H1 (cell line): ENCODE measurements around the gene TNFAIP1. TPM values are rescaled to one million over a fixed set of nuclear protein-coding genes. Genes with fewer than 3 reads are reported as not detected.

Experiments
- CTCF ChIA-PET: fragments of 300-600 bp; sonication (Branson Sonifier 250); formaldehyde crosslinking; loops from one replicate; lab custom pipeline; 2021; ENCODE audit not compliant: partially characterized antibody; lab: Charles Lee
- POLR2A ChIA-PET: fragments of 300-600 bp; sonication (Branson Sonifier 250); formaldehyde crosslinking; loops from one replicate; lab custom pipeline; 2021; ENCODE audit warnings: inconsistent platforms; ENCODE audit not compliant: partially characterized antibody; lab: Charles Lee
- DNase-seq, 2 experiments: peaks; one replicate each; pipeline versions ENCODE4 v3.0.0 to v3.0.0-alpha.2; 2010 to 2022; ENCODE audit warnings: low spot score in 2 of 2, low read depth in 1 of 2, mixed read lengths in 1 of 2
- FAIRE-seq: peaks from 2 replicates; lab custom pipeline; 2011; peaks lifted over from hg19 to GRCh38; lab: Jason Lieb, UNC
- H2AFZ ChIP-seq: 2 replicates; pipeline ENCODE4 v1.8.1; 2012; ENCODE audit warnings: low read length, inconsistent platforms
- H2AK5ac ChIP-seq: 2 replicates; pipeline ENCODE4 v1.6.1; 2013; ENCODE audit warnings: low read depth, low read length
- H2BK120ac ChIP-seq: replicated peaks from 2 replicates; pipeline ENCODE3; 2013; ENCODE audit warnings: low read depth, low read length, inconsistent platforms
- H2BK12ac ChIP-seq: 2 replicates; pipeline ENCODE4 v1.6.1; 2013; ENCODE audit warnings: low read depth, low read length
- H2BK15ac ChIP-seq: 2 replicates; pipeline ENCODE4 v1.6.1; 2013; ENCODE audit warnings: low read length
- H2BK20ac ChIP-seq: 2 replicates; pipeline ENCODE4 v1.6.1; 2013; ENCODE audit warnings: low read length
- H2BK5ac ChIP-seq: 2 replicates; pipeline ENCODE4 v1.6.1; 2013; ENCODE audit warnings: low read depth, low read length
- H3K14ac ChIP-seq: 2 replicates; pipeline ENCODE4 v1.6.1; 2013; ENCODE audit warnings: inconsistent platforms; ENCODE audit not compliant: insufficient read length
- H3K18ac ChIP-seq: 2 replicates; pipeline ENCODE4 v1.6.1; 2013; ENCODE audit warnings: low read length; ENCODE audit errors: extremely low read depth
- H3K23ac ChIP-seq: 2 replicates; pipeline ENCODE4 v1.6.1; 2013; ENCODE audit warnings: inconsistent platforms; ENCODE audit not compliant: insufficient read length
- H3K23me2 ChIP-seq: 2 replicates; pipeline ENCODE4 v1.6.1; 2013; ENCODE audit warnings: low read depth, low read length
- H3K27ac ChIP-seq: 2 replicates; pipeline ENCODE4 v1.6.1; 2011; ENCODE audit warnings: low read depth, low read length, inconsistent platforms
- H3K27me3 ChIP-seq, 4 experiments: replicated peaks in 1 of 4; 1 replicate in 1 of 4; 2 replicates in 3 of 4; pipeline versions ENCODE4 v1.6.1 to v1.8.1; 2011 to 2013; ENCODE audit warnings: low read length in 3 of 4, mild to moderate bottlenecking in 3 of 4, inconsistent platforms in 2 of 4, mixed read lengths in 2 of 4, moderate library complexity in 1 of 4; ENCODE audit not compliant: control insufficient read depth in 3 of 4, insufficient read depth in 3 of 4; ENCODE audit errors: extremely low read depth in 1 of 4
- H3K36me3 ChIP-seq, 4 experiments: 2 replicates each; pipeline versions ENCODE4 v1.6.1 to v1.8.1; 2011 to 2013; ENCODE audit warnings: mild to moderate bottlenecking in 4 of 4, low read length in 3 of 4, moderate library complexity in 2 of 4, control low read depth in 1 of 4, inconsistent platforms in 1 of 4; ENCODE audit not compliant: insufficient read depth in 4 of 4, control insufficient read depth in 2 of 4
- H3K4ac ChIP-seq: replicated peaks from 2 replicates; pipeline ENCODE3; 2013; ENCODE audit warnings: low read length, low read depth, mixed read lengths, inconsistent platforms; ENCODE audit not compliant: insufficient read length
- H3K4me1 ChIP-seq, 4 experiments: replicated peaks in 1 of 4; 1 replicate in 1 of 4; 2 replicates in 3 of 4; pipeline versions ENCODE4 v1.6.1 to v1.8.1; 2011 to 2013; ENCODE audit warnings: low read length in 3 of 4, inconsistent platforms in 2 of 4, mixed read lengths in 1 of 4; ENCODE audit not compliant: insufficient read depth in 4 of 4, control insufficient read depth in 3 of 4
- H3K4me2 ChIP-seq, 2 experiments: 2 replicates each; pipeline versions ENCODE4 v1.6.1 to v1.8.1; 2011 to 2013; ENCODE audit warnings: low read depth in 2 of 2, low read length in 2 of 2, control low read depth in 1 of 2, inconsistent platforms in 1 of 2, mild to moderate bottlenecking in 1 of 2; ENCODE audit not compliant: insufficient read depth in 1 of 2
- H3K4me3 ChIP-seq, 4 experiments: fragments of 200-600, 300-600 bp in 1 of 4; sonication (generic), shearing (Covaris generic), sonication (Bioruptor Twin) in 1 of 4; 2 replicates each; pipeline versions ENCODE4 v1.5.1 to v1.8.1; 2011 to 2016; ENCODE audit warnings: low read length in 4 of 4, low read depth in 3 of 4, control low read depth in 2 of 4, inconsistent platforms in 2 of 4, mild to moderate bottlenecking in 2 of 4, mixed read lengths in 1 of 4, moderate library complexity in 1 of 4; ENCODE audit not compliant: insufficient read depth in 2 of 4; ENCODE audit errors: extremely low read depth in 1 of 4
- H3K56ac ChIP-seq: replicated peaks from 2 replicates; pipeline ENCODE3; 2013; ENCODE audit warnings: low read depth, mild to moderate bottlenecking, mixed read lengths, low read length, inconsistent platforms; ENCODE audit not compliant: insufficient read length
- H3K79me1 ChIP-seq: 2 replicates; pipeline ENCODE4 v1.6.1; 2013; ENCODE audit warnings: low read depth, low read length, control low read depth
- H3K79me2 ChIP-seq, 2 experiments: 2 replicates each; pipeline versions ENCODE4 v1.6.1 to v1.8.1; 2012 to 2013; ENCODE audit warnings: low read length in 2 of 2, mild to moderate bottlenecking in 2 of 2, inconsistent platforms in 1 of 2; ENCODE audit not compliant: insufficient read depth in 2 of 2, control insufficient read depth in 1 of 2
- H3K9ac ChIP-seq, 4 experiments: replicated peaks in 1 of 4; 1 replicate in 1 of 4; 2 replicates in 3 of 4; pipeline versions ENCODE4 v1.6.1 to v1.8.1; 2011 to 2013; ENCODE audit warnings: low read depth in 3 of 4, low read length in 3 of 4, control low read depth in 2 of 4, mild to moderate bottlenecking in 2 of 4, moderate library complexity in 2 of 4, inconsistent platforms in 1 of 4; ENCODE audit errors: extremely low read depth in 1 of 4
- H3K9me3 ChIP-seq, 2 experiments: 2 replicates each; pipeline versions ENCODE4 v1.6.1 to v1.8.1; 2012 to 2013; ENCODE audit warnings: mild to moderate bottlenecking in 2 of 2, moderate library complexity in 2 of 2, control low read depth in 1 of 2, inconsistent platforms in 1 of 2, low read depth in 1 of 2, low read length in 1 of 2, mixed read lengths in 1 of 2; ENCODE audit not compliant: insufficient read depth in 2 of 2
- H4K20me1 ChIP-seq, 2 experiments: replicated peaks in 1 of 2; 2 replicates each; pipeline versions ENCODE3 to v1.8.1; 2011 to 2013; ENCODE audit warnings: inconsistent platforms in 2 of 2, low read length in 2 of 2, mild to moderate bottlenecking in 1 of 2; ENCODE audit not compliant: insufficient read depth in 2 of 2, control insufficient read depth in 1 of 2
- H4K5ac ChIP-seq: 2 replicates; pipeline ENCODE4 v1.6.1; 2013; ENCODE audit warnings: low read length, low read depth, mixed read lengths, inconsistent platforms; ENCODE audit not compliant: insufficient read length
- H4K8ac ChIP-seq: 2 replicates; pipeline ENCODE4 v1.8.0; 2013; ENCODE audit warnings: mild to moderate bottlenecking, moderate library complexity, low read length, inconsistent platforms; ENCODE audit not compliant: insufficient read depth; ENCODE audit errors: extremely low read depth
- H4K91ac ChIP-seq: replicated peaks from 2 replicates; pipeline ENCODE3; 2013; ENCODE audit warnings: low read length, mixed read lengths, inconsistent platforms; ENCODE audit not compliant: insufficient read length
- CEBPB ChIP-seq: IDR thresholded peaks from 2 replicates; pipeline ENCODE4 v1.6.1; 2012; ENCODE audit warnings: low read depth, low read length
- CTCF ChIP-seq, 3 experiments: IDR thresholded peaks; 1 replicate in 2 of 3; 2 replicates in 1 of 3; pipeline versions ENCODE4 v1.5.1 to v1.6.1; 2011; ENCODE audit warnings: low read length in 3 of 3, mild to moderate bottlenecking in 3 of 3, inconsistent platforms in 2 of 3, low read depth in 1 of 3, moderate library complexity in 1 of 3; ENCODE audit not compliant: insufficient read depth in 1 of 3; ENCODE audit errors: control extremely low read depth in 1 of 3
- EP300 ChIP-seq, 2 experiments: IDR thresholded peaks; 1 replicate in 1 of 2; 2 replicates in 1 of 2; pipeline ENCODE4 v1.6.1; 2011 to 2012; ENCODE audit warnings: low read depth in 2 of 2, low read length in 2 of 2, mild to moderate bottlenecking in 2 of 2, borderline replicate concordance in 1 of 2, inconsistent platforms in 1 of 2, moderate library complexity in 1 of 2
- GABPA ChIP-seq: IDR thresholded peaks from 2 replicates; pipeline ENCODE4 v1.6.1; 2011; ENCODE audit warnings: mild to moderate bottlenecking, low read length, moderate library complexity, borderline replicate concordance; ENCODE audit not compliant: insufficient read depth
- POLR2AphosphoS5 ChIP-seq: IDR thresholded peaks from 2 replicates; pipeline ENCODE4 v1.6.1; 2011; ENCODE audit warnings: low read depth, low read length
- RAD21 ChIP-seq, 2 experiments: IDR thresholded peaks in 1 of 2; conservative IDR thresholded peaks in 1 of 2; 2 replicates each; pipeline ENCODE4 v1.6.1; 2011; ENCODE audit warnings: low read depth in 2 of 2, low read length in 2 of 2, improper control_type of control experiment in 1 of 2, inconsistent platforms in 1 of 2, mild to moderate bottlenecking in 1 of 2, moderate library complexity in 1 of 2
- RBBP5 ChIP-seq: IDR thresholded peaks from 2 replicates; pipeline ENCODE4 v1.7.1; 2012; ENCODE audit warnings: low read depth, mild to moderate bottlenecking, inconsistent platforms, low read length, moderate library complexity, borderline replicate concordance
- SAP30 ChIP-seq: fragments of 300-600 bp; sonication (generic); IDR thresholded peaks from 2 replicates; pipeline ENCODE4 v1.7.1; 2012; ENCODE audit warnings: low read length, moderate library complexity, mild to moderate bottlenecking, inconsistent platforms; ENCODE audit not compliant: insufficient read depth, insufficient replicate concordance
- SIX5 ChIP-seq: IDR thresholded peaks from 2 replicates; pipeline ENCODE4 v1.6.1; 2011; ENCODE audit warnings: mild to moderate bottlenecking, low read depth, low read length
- SP4 ChIP-seq: IDR thresholded peaks from 2 replicates; pipeline ENCODE4 v1.6.1; 2012; ENCODE audit warnings: low read length, inconsistent platforms
- TAF1 ChIP-seq: IDR thresholded peaks from 2 replicates; pipeline ENCODE4 v1.6.1; 2011; ENCODE audit warnings: mild to moderate bottlenecking, low read depth, low read length
- WGBS, 2 experiments: shearing (Covaris generic) in 1 of 2; methylation state at CpG; one replicate each; pipeline versions ENCODE4 v1.1.6 to v1.1.7; 2013 to 2015; ENCODE audit warnings: low lambda C conversion rate in 2 of 2, mixed read lengths in 2 of 2, inconsistent platforms in 1 of 2, low coverage in 1 of 2, missing lambda C conversion rate in 1 of 2; ENCODE audit not compliant: insufficient replicate concordance in 2 of 2, insufficient coverage in 1 of 2, insufficient read length in 1 of 2; ENCODE audit errors: extremely low coverage in 1 of 2, missing lambda C conversion rate in 1 of 2; 5-methylcytosine and 5-hydroxymethylcytosine counted together
- polyA plus RNA-seq, 7 experiments: library from polyadenylated mRNA; depleted of rRNA in 3 of 7; stranded (reverse) in 5 of 7; unstranded in 2 of 7; fragments of >200 nt in 5 of 7; fragments of 200-250 nt in 2 of 7; gene quantifications; 1 replicate in 5 of 7; 2 replicates in 1 of 7; 4 replicates in 1 of 7; pipeline versions ENCODE4 v1.2.1 to v1.2.3, GENCODE V29; 2011 to 2013; ENCODE audit warnings: missing spikeins in 2 of 7, mixed read lengths in 2 of 7
- total RNA-seq: library from RNA; stranded (reverse); fragmentation: NEBNext Ultra II Directional; extraction: Animal tissue kit (Norgen Biotek cat#: 25700); gene quantifications from 2 replicates; pipeline ENCODE4 v1.2.1, GENCODE V29; 2021

The TNFAIP1 gene
- total and polyA plus RNA-seq, 2 of the 8 experiments (the other 6 are each of a cell fraction or from before 2014, with no cell fraction given) = 16.9 to 19.5 TPM

- no peak for DNase-seq
- H2BK5ac ChIP-seq = no peak overlapping the region
- no peak overlapping the region for H2AK5ac ChIP-seq
- H3K79me1 ChIP-seq = no peaks in the 10 kb centered on the region
- no peak overlapping the region for H3K18ac ChIP-seq
- H3K4ac ChIP-seq = no peak overlapping the region
- H3K4me2 ChIP-seq = no peak overlapping the region
- H3K14ac ChIP-seq = no peak overlapping the region
- POLR2A ChIA-PET = interaction anchor here (1.2 to 12.8 kb wide), 3 partner anchors 8 to 13 kb away, joined by 3 to 135 read pairs (median 5); no protein-coding TSS in a partner anchor
- H3K4me1 ChIP-seq = no peaks in the 10 kb centered on the region; a peak in 1 of 7 replicates
- no peak overlapping the region for H4K5ac ChIP-seq
- H4K91ac ChIP-seq = no peak overlapping the region
- H4K20me1 ChIP-seq = no peaks in the 10 kb centered on the region
- CTCF ChIA-PET = interaction anchor here (0.6 to 2.8 kb wide), 8 partner anchors 10 to 220 kb away, joined by 3 to 11 read pairs (median 4); partner anchors contain the start of gene SLC46A1
- no peak overlapping the region for H2BK15ac ChIP-seq
- H3K27me3 ChIP-seq = peaks cover 0 to 3% (median 0%) of the 10 kb centered on the region in 4 experiments; a peak in 2 of 7 replicates
- H3K36me3 ChIP-seq = no peaks in the 10 kb centered on the region
- H3K4me3 ChIP-seq = no peak overlapping the region
- H3K9ac ChIP-seq = no peak overlapping the region
- no peaks in the 10 kb centered on the region for H3K9me3 ChIP-seq
- no peak overlapping the region for H3K23ac ChIP-seq
- no peak overlapping the region for H2AFZ ChIP-seq
- no peak overlapping the region; the same call in 1 of the 2 replicates for H4K8ac ChIP-seq
- 84% methylated on average over 2 of the region's 2 CpGs; no CpG with 5 or more reads in 1 of the 2 experiments for WGBS, 2 experiments
- H2BK20ac ChIP-seq = no peak overlapping the region
- H3K79me2 ChIP-seq = no peaks in the 10 kb centered on the region
- H3K27ac ChIP-seq = no peak overlapping the region
- H2BK12ac ChIP-seq = no peak overlapping the region
- no peak overlapping the region for H2BK120ac ChIP-seq
- no peak overlapping the region for H3K56ac ChIP-seq
- no peak for FAIRE-seq
- H3K23me2 ChIP-seq = no peaks in the 10 kb centered on the region
- TF ChIP-seq RBBP5 (no peak), POLR2AphosphoS5 (no peak), GABPA (no peak), CTCF (IDR thresholded peaks at IDR 0.05; ENCODE audit: control extremely low read depth in 1 of 3, insufficient read depth in 1 of 3, low read depth in 1 of 3, low read length in 3 of 3) (no peak), SAP30 (no peak), CEBPB (no peak), SP4 (no peak), TAF1 (no peak), EP300 (IDR thresholded peaks at IDR 0.05; ENCODE audit: borderline replicate concordance in 1 of 2, low read depth in 2 of 2, low read length in 2 of 2) (no peak), SIX5 (no peak), RAD21 (IDR thresholded peaks at IDR 0.05 in 1 of 2, conservative IDR thresholded peaks at IDR 0.05 in 1 of 2; ENCODE audit: low read depth in 2 of 2, low read length in 2 of 2) (no peak)
These were observed 59.9 kb downstream of the TNFAIP1 start for GRCh38 chr17:28395426-28395825.
